Testis (tissue), 3 donors: ENCODE measurements around the gene TTYH2. TPM values are rescaled to one million over a fixed set of nuclear protein-coding genes. Genes with fewer than 3 reads are reported as not detected.

ENCODE experiments used
- DNase-seq: peaks from one replicate; pipeline ENCODE4 v3.0.0-alpha.2; 2019
- H3K27ac ChIP-seq, 2 donors: fragments of 200-600 bp; sonication (generic); one replicate each; pipeline ENCODE4 v1.5.1; 2019
- H3K27me3 ChIP-seq: fragments of 200-600 bp; sonication (generic); one replicate; pipeline ENCODE4 v1.5.1; 2019
- H3K36me3 ChIP-seq: fragments of 200-600 bp; sonication (generic); one replicate; pipeline ENCODE4 v1.5.1; 2017; ENCODE audit warnings: low read depth; ENCODE audit errors: missing control alignments
- H3K4me1 ChIP-seq: fragments of 200-600 bp; sonication (generic); one replicate; pipeline ENCODE4 v1.5.1; 2019
- H3K4me3 ChIP-seq, 2 donors: fragments of 200-600 bp; sonication (generic); one replicate each; pipeline ENCODE4 v1.5.1; 2017 to 2019
- H3K9me3 ChIP-seq: fragments of 200-600 bp; sonication (generic); one replicate; pipeline ENCODE4 v1.5.1; 2017
- POLR2A ChIP-seq: fragments of 450-650 bp; IDR thresholded peaks from one replicate; pipeline ENCODE4 v1.6.1; 2017; ENCODE audit warnings: antibody characterized with exemption, mild to moderate bottlenecking, moderate library complexity
- WGBS, 2 donors: methylation state at CpG; one replicate each; pipeline ENCODE4 v1.1.5; 2018; 5-methylcytosine and 5-hydroxymethylcytosine counted together
- intact Hi-C: fragments of 100-400 bp; cut with DNase I; formaldehyde crosslinking; loops from one replicate; pipeline ENCODE4 v1.15.1; 2023; ENCODE audit warnings: low total_unique reads
- polyA plus RNA-seq: library from polyadenylated mRNA; stranded (reverse); fragments of 350-450 nt; fragmentation: Illumina TruSeq; extraction: RNeasy Lipid Tissue Mini Kit (QIAGEN cat#74804); gene quantifications from one replicate; pipeline ENCODE4 v1.2.3, GENCODE V29; 2014; ENCODE audit warnings: low read depth, low replicate concordance; ENCODE audit not compliant: insufficient read depth
- total RNA-seq, 2 donors: library from RNA; depleted of rRNA; stranded (reverse); fragments of >200 nt; gene quantifications; one replicate each; pipeline ENCODE4 v1.2.3, GENCODE V29; 2016
- TF ChIP-seq, protein P1 (sequence below), 3 experiments: fragments of 450-650 bp in 2 of 3; fragments of 200-600 bp in 1 of 3; sonication (generic) in 1 of 3; IDR thresholded peaks; one replicate each; pipeline ENCODE4 v1.5.1; 2016 to 2019; ENCODE audit warnings: antibody characterized with exemption in 3 of 3, mild to moderate bottlenecking in 2 of 3, moderate library complexity in 1 of 3

TTYH2 gene
- total and polyA plus RNA-seq, 3 donors from 2014 or later = 52.7 to 73.5 (median 69.7) TPM

DNA sequence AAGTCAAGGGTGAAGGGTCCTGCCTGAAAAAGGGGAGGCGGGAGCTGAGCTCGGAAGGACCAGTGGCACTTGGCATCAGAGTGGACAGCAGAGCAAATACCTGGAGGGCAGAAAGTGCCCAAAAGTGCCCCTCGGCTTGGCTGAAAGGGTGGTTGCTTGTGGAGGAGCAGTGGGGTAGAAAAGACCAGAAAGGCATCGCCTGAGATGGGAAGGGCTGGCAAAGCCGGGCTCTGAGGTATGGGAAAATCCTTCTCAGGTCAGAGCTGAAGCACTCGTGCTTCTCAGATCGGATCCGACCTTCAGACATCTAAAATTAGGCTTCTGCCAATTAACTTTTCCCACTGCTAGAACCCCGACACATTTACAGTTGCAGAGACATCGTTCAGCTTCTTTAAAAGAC, 11.4 kb upstream of the TTYH2 start:
- 62 to 65% methylated on average over 10 of the region's 10 CpGs for WGBS, 2 donors
- H3K9me3 ChIP-seq = no peaks in the 10 kb centered on the region
- DNase-seq = no peak
- no peaks in the 10 kb centered on the region for H3K36me3 ChIP-seq
- intact Hi-C loops = loop anchor here (10.0 kb wide), 1 partner anchor 163 kb away; the partner anchor contains the start of genes BTBD17 and GPR142
- peaks cover 20% of the 10 kb centered on the region for H3K4me1 ChIP-seq
- TF ChIP-seq, protein P1, sequence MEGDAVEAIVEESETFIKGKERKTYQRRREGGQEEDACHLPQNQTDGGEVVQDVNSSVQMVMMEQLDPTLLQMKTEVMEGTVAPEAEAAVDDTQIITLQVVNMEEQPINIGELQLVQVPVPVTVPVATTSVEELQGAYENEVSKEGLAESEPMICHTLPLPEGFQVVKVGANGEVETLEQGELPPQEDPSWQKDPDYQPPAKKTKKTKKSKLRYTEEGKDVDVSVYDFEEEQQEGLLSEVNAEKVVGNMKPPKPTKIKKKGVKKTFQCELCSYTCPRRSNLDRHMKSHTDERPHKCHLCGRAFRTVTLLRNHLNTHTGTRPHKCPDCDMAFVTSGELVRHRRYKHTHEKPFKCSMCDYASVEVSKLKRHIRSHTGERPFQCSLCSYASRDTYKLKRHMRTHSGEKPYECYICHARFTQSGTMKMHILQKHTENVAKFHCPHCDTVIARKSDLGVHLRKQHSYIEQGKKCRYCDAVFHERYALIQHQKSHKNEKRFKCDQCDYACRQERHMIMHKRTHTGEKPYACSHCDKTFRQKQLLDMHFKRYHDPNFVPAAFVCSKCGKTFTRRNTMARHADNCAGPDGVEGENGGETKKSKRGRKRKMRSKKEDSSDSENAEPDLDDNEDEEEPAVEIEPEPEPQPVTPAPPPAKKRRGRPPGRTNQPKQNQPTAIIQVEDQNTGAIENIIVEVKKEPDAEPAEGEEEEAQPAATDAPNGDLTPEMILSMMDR (IDR thresholded peaks at IDR 0.05) = no peak
- TF ChIP-seq POLR2A = no peak
- no peak overlapping the region for H3K27ac ChIP-seq
- H3K4me3 ChIP-seq = no peak overlapping the region
- H3K27me3 ChIP-seq = no peaks in the 10 kb centered on the region

DNA sequence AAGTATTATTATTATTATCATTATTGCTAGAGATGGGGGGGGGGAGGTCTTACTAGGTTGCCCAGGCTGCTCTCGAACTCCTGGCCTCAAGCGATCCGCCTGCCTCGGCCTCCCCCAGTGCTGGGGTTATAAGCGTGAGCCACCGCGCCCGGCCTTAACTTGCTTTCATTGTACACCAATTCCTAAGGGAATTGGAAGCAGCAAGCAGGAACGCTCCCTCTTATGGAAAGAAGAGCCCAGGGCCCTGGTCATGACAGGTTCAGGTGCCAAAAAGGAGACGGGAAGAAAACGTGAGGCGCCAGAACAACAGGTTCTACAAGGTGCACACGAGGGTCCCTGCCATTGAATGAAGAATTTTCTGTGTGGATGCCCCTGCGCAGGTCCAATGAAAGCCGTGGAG, 10.4 kb upstream of the TTYH2 start:
- Histone ChIP-seq H3K27me3 (no peaks in the 10 kb centered on the region), H3K4me3 (peak overlapping the region; percentile 89 to 93)
- no peak for TF ChIP-seq POLR2A
- TF ChIP-seq, protein P1 (IDR thresholded peaks at IDR 0.05) = no peak

DNA sequence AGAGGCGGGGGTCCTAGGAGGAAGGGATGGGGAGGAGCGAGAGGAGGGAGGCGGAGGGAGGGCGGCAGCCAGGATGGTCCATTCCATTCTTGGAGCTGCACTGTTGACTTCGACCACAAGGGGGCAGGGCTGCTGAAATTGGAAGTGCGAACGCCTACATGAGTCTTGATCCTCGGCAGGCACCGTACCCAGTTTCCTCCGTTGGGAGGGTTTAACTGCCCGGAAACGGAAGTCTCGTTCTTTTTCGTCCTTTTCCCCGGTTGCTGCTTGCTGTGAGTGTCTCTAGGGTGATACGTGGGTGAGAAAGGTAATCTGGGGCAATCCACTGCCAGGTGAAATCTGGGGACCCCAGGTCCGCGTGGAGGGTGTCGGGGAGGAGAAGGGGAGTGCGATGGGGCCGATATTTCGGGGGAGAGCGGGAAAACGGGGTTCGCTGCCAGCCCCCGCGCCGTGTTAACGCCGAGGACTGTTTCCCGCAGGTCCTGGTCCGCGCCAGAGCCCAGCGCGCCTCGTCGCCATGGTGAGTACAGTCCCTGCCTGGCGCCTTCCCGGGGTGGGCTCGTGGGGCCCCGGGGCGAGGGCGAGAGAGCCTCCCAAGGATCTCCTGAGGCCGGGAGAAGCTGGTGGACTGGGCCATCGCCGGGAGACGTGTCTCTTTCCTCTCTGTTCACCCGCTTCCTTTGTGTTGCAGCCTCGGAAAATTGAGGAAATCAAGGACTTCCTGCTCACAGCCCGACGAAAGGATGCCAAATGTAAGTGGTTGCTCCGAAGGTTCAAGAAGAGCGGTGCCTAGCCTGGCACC, 9.7 kb upstream of the TTYH2 start, which contains the start of gene RPL38:
TSS of gene RPL38 (plus strand) at position 240 of the 802 bp plus-strand sequence. CDS start at position 518, 278 bp downstream.
- intact Hi-C loops = loop anchor here (10.0 kb wide), 1 partner anchor 161 kb away; the partner anchor contains the start of genes BTBD17 and GPR142
- peak within 1 kb of the TSS; percentile 83 to 84 for H3K27ac ChIP-seq
- DNase-seq = peak; percentile 99
- TF ChIP-seq POLR2A = peak; percentile 39
- TF ChIP-seq, protein P1 (IDR thresholded peaks at IDR 0.05) = peak; percentile 99 to 100 (median 99)
- no peaks in the 10 kb centered on the region for H3K9me3 ChIP-seq
- H3K27me3 ChIP-seq = no peaks in the 10 kb centered on the region
- H3K4me3 ChIP-seq = peak within 1 kb of the TSS; percentile 89 to 93
- 1 to 2% methylated on average over 26 to 53 of the region's 53 CpGs for WGBS, 2 donors
- H3K36me3 ChIP-seq = no peaks in the 10 kb centered on the region
- peaks cover 20% of the 10 kb centered on the region for H3K4me1 ChIP-seq

More for the DNA sequence above, 10.4 kb upstream of the TTYH2 start:
- no peak for DNase-seq
- 11 to 29% methylated on average over 15 of the region's 15 CpGs for WGBS, 2 donors
- H3K4me1 ChIP-seq = peaks cover 20% of the 10 kb centered on the region
- no peaks in the 10 kb centered on the region for H3K9me3 ChIP-seq
- no peaks in the 10 kb centered on the region for H3K36me3 ChIP-seq
- H3K27ac ChIP-seq = no peak overlapping the region
- intact Hi-C loops = loop anchor here (10.0 kb wide), 1 partner anchor 162 kb away; the partner anchor contains the start of genes BTBD17 and GPR142

DNA sequence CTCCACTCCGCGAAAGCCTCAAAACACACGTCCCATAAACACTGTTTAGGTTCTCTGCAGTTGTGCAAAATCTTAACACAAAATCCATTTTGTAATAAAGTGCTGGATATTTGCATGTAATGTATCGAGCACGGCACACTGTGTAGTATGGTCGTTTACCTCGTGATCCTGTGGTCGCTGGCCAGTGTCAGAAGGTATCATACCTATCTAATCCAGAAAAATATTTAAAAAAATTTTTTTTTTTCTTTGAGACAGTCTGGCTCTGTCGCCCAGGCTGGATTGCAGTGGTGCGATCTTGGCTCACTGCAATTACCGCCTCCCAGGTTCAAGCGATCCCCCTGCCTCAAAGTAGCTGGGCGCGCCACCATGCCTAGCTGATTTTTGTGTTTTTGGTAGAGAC, 8.9 kb upstream of the TTYH2 start:
- no peaks in the 10 kb centered on the region for H3K36me3 ChIP-seq
- TF ChIP-seq POLR2A = no peak
- TF ChIP-seq, protein P1 (IDR thresholded peaks at IDR 0.05) = no peak
- no peak for DNase-seq
- H3K4me1 ChIP-seq = peaks cover 20% of the 10 kb centered on the region
- intact Hi-C loops = loop anchor here (10.0 kb wide), 1 partner anchor 160 kb away; the partner anchor contains the start of genes BTBD17 and GPR142
- 30 to 35% methylated on average over 14 of the region's 14 CpGs for WGBS, 2 donors
- H3K27me3 ChIP-seq = no peaks in the 10 kb centered on the region
- peak overlapping the region; percentile 83 to 84 for H3K27ac ChIP-seq
- no peaks in the 10 kb centered on the region for H3K9me3 ChIP-seq
- peak overlapping the region; percentile 89 to 93 for H3K4me3 ChIP-seq
